Activated naive CD8-positive, alpha-beta T cell treated with anti-CD3 and anti-CD28 coated beads for 36 hours (primary cell): ENCODE measurements around the gene TNN. TPM values are rescaled to one million over a fixed set of nuclear protein-coding genes. Genes with fewer than 3 reads are reported as not detected.

Source experiments
- DNase-seq: peaks from one replicate; pipeline ENCODE4 v3.0.0; 2021
- H3K27ac Mint-ChIP-seq: one replicate; pipeline ENCODE4 v1.8.0; 2022; ENCODE audit warnings: mild to moderate bottlenecking, moderate library complexity, mixed read lengths
- H3K27me3 Mint-ChIP-seq: one replicate; pipeline ENCODE4 v1.8.0; 2022; ENCODE audit warnings: mild to moderate bottlenecking, mixed read lengths
- H3K36me3 Mint-ChIP-seq: one replicate; pipeline ENCODE4 v1.8.0; 2021; ENCODE audit warnings: mild to moderate bottlenecking, mixed read lengths
- H3K4me1 Mint-ChIP-seq: one replicate; pipeline ENCODE4 v1.8.0; 2021; ENCODE audit warnings: mixed read lengths
- H3K4me3 Mint-ChIP-seq: one replicate; pipeline ENCODE4 v1.8.0; 2022; ENCODE audit warnings: mild to moderate bottlenecking, moderate library complexity, mixed read lengths
- H3K9me3 Mint-ChIP-seq: one replicate; pipeline ENCODE4 v1.8.0; 2022; ENCODE audit warnings: mixed read lengths
- total RNA-seq, 2 experiments: library from RNA; stranded (reverse); gene quantifications; one replicate each; pipeline ENCODE4 v1.2.3, GENCODE V29; 2021

Gene TNN
- total RNA-seq, 2 experiments from 2014 or later, result 0.06 TPM; not detected in 1

DNA sequence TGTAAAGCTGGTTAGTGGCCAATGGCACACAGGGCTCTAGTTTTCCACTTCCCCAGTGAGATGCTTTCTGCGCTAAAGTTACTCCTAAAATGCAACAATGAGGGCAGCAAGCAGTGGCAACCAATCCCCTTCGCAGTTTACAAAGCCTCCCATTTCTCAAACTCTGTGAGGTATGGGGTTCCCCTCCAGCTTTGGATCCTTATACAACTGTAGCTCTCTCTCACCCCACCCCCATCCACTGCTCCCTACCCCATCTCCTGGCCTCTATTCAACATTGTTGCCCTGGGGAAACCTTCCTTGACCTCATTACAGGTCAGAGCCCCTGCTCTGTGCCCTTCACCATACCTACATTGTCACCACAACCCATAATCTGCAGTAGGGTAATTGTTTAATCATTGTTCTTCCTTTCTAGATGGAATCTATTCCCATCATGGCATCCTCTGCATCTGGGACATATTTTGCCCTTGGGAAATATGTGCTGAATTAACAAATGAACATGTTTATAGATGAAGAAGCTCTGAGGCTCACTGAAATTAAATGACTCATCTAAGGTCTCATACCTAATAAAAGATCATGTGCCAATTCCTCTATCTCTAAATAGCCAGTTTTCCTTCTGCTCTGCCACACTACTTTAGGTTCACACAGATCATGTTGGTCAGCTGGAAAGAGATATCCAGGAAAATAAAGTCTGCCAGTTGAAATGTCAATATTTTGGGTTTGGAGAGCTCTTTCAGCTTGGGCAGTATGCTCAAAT lies 112.4 kb downstream of the TNN start:
- Mint-ChIP-seq H3K9me3 (no peaks in the 10 kb centered on the region), H3K36me3 (peaks cover 41% of the 10 kb centered on the region), H3K4me1 (peaks cover 53% of the 10 kb centered on the region), H3K27me3 (no peaks in the 10 kb centered on the region), H3K27ac (no peak overlapping the region), H3K4me3 (no peak overlapping the region)
- no peak for DNase-seq

GRCh38 chr1:175182201-175182746 lies 114.6 kb downstream of the TNN start:
- no peak overlapping the region for H3K27ac Mint-ChIP-seq
- H3K36me3 Mint-ChIP-seq, result peaks cover 44% of the 10 kb centered on the region
- peaks cover 72% of the 10 kb centered on the region for H3K4me1 Mint-ChIP-seq
- no peak for DNase-seq
- no peaks in the 10 kb centered on the region for H3K9me3 Mint-ChIP-seq
- H3K27me3 Mint-ChIP-seq, result no peaks in the 10 kb centered on the region
- H3K4me3 Mint-ChIP-seq, result no peak overlapping the region

- peaks cover 55% of the 10 kb centered on the region for H3K36me3 Mint-ChIP-seq
- DNase-seq, result no peak
- no peak overlapping the region for H3K27ac Mint-ChIP-seq
- H3K4me3 Mint-ChIP-seq, result no peak overlapping the region
- H3K9me3 Mint-ChIP-seq, result no peaks in the 10 kb centered on the region
- no peaks in the 10 kb centered on the region for H3K27me3 Mint-ChIP-seq
- peaks cover 80% of the 10 kb centered on the region for H3K4me1 Mint-ChIP-seq
Measured at GRCh38 chr1:175183586-175183985, 116.0 kb downstream of the TNN start.

- H3K4me1 Mint-ChIP-seq, result peaks cover 89% of the 10 kb centered on the region
- H3K4me3 Mint-ChIP-seq, result no peak overlapping the region
- no peak overlapping the region for H3K27ac Mint-ChIP-seq
- no peaks in the 10 kb centered on the region for H3K27me3 Mint-ChIP-seq
- H3K9me3 Mint-ChIP-seq, result no peaks in the 10 kb centered on the region
- DNase-seq, result no peak
- H3K36me3 Mint-ChIP-seq, result peaks cover 76% of the 10 kb centered on the region
Measured at GRCh38 chr1:175185903-175186302, 118.3 kb downstream of the TNN start.

DNA sequence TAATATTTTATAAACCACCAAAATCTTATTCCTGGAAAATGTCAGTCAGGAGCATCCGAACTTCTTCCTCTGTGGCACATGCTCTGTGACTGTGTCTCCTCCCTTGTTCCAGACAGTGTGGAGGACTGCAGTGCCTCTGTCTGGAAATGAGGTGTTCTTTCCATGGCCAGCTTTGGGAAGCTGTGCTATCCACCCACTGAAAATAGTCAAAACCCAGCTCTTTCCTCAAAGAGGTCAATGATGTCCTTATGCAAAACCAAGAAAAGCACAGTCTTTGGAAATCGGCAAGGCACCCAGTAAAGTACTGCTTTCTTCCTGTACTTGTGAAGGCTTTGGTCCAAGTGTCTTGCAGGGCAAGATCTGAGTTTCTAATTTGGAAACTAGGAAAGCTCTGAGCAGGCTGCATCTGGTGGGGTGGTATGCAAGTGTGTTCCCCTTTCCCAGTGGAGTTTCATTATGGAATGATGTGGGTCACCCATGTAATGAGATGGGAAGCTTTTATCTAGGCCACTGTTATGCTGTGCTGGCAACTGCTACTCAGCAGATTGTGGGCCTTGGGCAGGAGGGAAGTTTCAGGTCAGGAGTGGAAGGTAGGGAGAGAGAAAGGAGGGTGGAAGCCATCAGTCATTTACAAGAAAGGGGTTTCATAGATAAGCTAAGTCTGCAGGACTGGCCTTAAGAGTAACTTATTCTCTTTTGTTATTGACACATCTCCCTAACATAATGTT lies 119.0 kb downstream of the TNN start:
- Mint-ChIP-seq H3K4me1 (peaks cover 87% of the 10 kb centered on the region), H3K4me3 (no peak overlapping the region), H3K36me3 (peaks cover 73% of the 10 kb centered on the region), H3K27ac (no peak overlapping the region), H3K9me3 (no peaks in the 10 kb centered on the region), H3K27me3 (no peaks in the 10 kb centered on the region)
- no peak for DNase-seq

- no peaks in the 10 kb centered on the region for H3K27me3 Mint-ChIP-seq
- H3K36me3 Mint-ChIP-seq, result peaks cover 62% of the 10 kb centered on the region
- H3K9me3 Mint-ChIP-seq, result no peaks in the 10 kb centered on the region
- H3K4me1 Mint-ChIP-seq, result peaks cover 69% of the 10 kb centered on the region
- H3K27ac Mint-ChIP-seq, result peak overlapping the region; percentile 89
- DNase-seq, result peak; percentile 59
- H3K4me3 Mint-ChIP-seq, result peak overlapping the region; percentile 97
Measured at GRCh38 chr1:175188936-175189335, 121.3 kb downstream of the TNN start.

GRCh38 chr1:175191659-175192058 lies 124.0 kb downstream of the TNN start:
- Mint-ChIP-seq H3K4me1 (peaks cover 48% of the 10 kb centered on the region), H3K4me3 (peak overlapping the region; percentile 97), H3K36me3 (peaks cover 43% of the 10 kb centered on the region), H3K27ac (peak overlapping the region; percentile 94), H3K9me3 (no peaks in the 10 kb centered on the region), H3K27me3 (no peaks in the 10 kb centered on the region)
- DNase-seq, result peak; percentile 21

DNA sequence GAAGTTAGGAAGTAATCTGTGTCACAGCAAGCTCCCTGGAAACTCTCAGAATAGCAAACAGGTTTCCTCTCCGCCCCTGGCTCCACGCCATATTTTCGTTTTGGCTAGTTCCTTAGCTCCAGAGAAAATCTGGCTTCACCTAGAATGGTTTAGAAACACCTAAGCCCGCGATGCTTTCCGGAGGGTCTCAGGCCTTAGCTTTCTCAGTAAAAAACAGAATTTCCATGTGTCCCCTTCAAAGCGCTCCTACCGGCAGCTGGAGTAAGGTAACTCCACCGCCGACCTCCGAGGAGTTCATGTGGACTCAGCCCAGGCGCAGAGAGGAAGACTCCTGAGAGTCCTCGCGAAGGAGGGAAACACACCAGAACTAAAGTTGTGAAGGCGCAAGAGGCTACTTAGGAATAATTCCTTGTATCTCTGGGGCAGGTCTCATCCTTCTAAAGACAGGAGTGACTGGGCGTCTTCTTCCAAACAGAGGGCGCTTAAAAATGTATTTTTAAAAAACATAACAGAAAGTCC lies 124.5 kb downstream of the TNN start:
- Mint-ChIP-seq H3K4me1 (peaks cover 44% of the 10 kb centered on the region), H3K36me3 (peaks cover 39% of the 10 kb centered on the region), H3K27ac (peak overlapping the region; percentile 94), H3K27me3 (no peaks in the 10 kb centered on the region), H3K9me3 (no peaks in the 10 kb centered on the region), H3K4me3 (peak overlapping the region; percentile 97)
- peak; percentile 40 for DNase-seq

GRCh38 chr1:175192630-175193526 lies 125.2 kb downstream of the TNN start, which contains the start of gene KIAA0040:
KIAA0040 (minus strand) TSS chr1:175192776; CDS start chr1:175161013, 31,763 bp downstream.
- Mint-ChIP-seq H3K4me3 (peak within 1 kb of the TSS; percentile 97), H3K27me3 (no peaks in the 10 kb centered on the region), H3K36me3 (peaks cover 32% of the 10 kb centered on the region), H3K9me3 (no peaks in the 10 kb centered on the region), H3K4me1 (peaks cover 43% of the 10 kb centered on the region), H3K27ac (peak within 1 kb of the TSS; percentile 94)
- peak; percentile 70 for DNase-seq

GRCh38 chr1:175193527-175193910 lies 125.9 kb downstream of the TNN start:
- peaks cover 26% of the 10 kb centered on the region for H3K36me3 Mint-ChIP-seq
- H3K9me3 Mint-ChIP-seq, result no peaks in the 10 kb centered on the region
- H3K4me3 Mint-ChIP-seq, result peak overlapping the region; percentile 97
- peaks cover 39% of the 10 kb centered on the region for H3K4me1 Mint-ChIP-seq
- no peak for DNase-seq
- no peaks in the 10 kb centered on the region for H3K27me3 Mint-ChIP-seq
- H3K27ac Mint-ChIP-seq, result no peak overlapping the region

DNA sequence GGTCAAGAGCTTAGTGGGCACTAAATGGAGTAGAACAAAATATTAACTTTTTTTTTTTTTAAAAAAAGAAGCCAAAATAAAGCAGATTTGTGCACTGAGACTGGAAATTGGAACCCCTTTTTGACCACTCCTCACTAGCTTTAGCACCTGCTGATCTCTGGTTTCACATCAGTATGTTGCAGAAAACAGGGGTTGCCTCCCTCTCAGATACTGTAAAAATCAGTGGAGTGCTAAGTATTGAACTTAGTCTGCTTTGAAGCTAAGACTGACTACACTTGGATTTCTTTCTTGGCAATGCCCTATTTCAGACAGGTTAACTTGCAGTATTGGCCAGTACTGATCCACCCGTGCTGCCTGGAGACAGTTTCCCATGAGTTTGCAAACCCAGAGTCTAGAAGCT lies 127.6 kb downstream of the TNN start:
- no peak for DNase-seq
- H3K36me3 Mint-ChIP-seq, result peaks cover 10% of the 10 kb centered on the region
- H3K9me3 Mint-ChIP-seq, result no peaks in the 10 kb centered on the region
- H3K27me3 Mint-ChIP-seq, result no peaks in the 10 kb centered on the region
- H3K4me1 Mint-ChIP-seq, result peaks cover 21% of the 10 kb centered on the region
- H3K4me3 Mint-ChIP-seq, result no peak overlapping the region
- no peak overlapping the region for H3K27ac Mint-ChIP-seq

DNA sequence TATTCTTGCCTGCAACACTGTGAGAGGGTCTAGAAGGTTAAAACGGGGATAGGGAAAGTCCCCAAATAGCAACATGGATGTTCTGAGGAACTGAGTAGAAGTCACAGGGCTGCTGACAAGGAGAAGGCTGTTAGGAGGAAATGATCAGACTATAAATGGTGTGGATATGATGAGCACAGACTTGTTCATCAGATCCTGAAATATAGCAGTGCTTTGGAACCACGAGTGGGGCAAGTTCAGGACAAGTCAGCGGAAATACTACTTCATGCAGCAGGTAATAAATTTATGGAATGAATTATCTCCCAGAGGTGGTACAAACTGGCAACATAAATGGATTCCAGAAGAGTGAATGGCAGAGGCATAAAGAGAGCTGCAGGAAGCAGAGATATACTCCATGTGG lies 128.2 kb downstream of the TNN start:
- peaks cover 5% of the 10 kb centered on the region for H3K36me3 Mint-ChIP-seq
- no peak overlapping the region for H3K4me3 Mint-ChIP-seq
- no peak overlapping the region for H3K27ac Mint-ChIP-seq
- no peaks in the 10 kb centered on the region for H3K9me3 Mint-ChIP-seq
- DNase-seq, result no peak
- no peaks in the 10 kb centered on the region for H3K27me3 Mint-ChIP-seq
- peaks cover 16% of the 10 kb centered on the region for H3K4me1 Mint-ChIP-seq

GRCh38 chr1:175197531-175197930 lies 129.9 kb downstream of the TNN start:
- no peaks in the 10 kb centered on the region for H3K36me3 Mint-ChIP-seq
- H3K4me1 Mint-ChIP-seq, result peaks cover 10% of the 10 kb centered on the region

More at GRCh38 chr1:175197531-175197930, 129.9 kb downstream of the TNN start:
- H3K27ac Mint-ChIP-seq, result no peak overlapping the region
- no peaks in the 10 kb centered on the region for H3K27me3 Mint-ChIP-seq
- no peak for DNase-seq
- no peaks in the 10 kb centered on the region for H3K9me3 Mint-ChIP-seq
- H3K4me3 Mint-ChIP-seq, result no peak overlapping the region
